Endothelial cell of hepatic sinusoid (primary cell): Measurements from ENCODE around the gene SRXN1.

Source experiments
- in situ Hi-C: cut with HindIII; loops from 2 replicates; pipeline ENCODE4 v1.10.0; 2017; ENCODE audit warnings: low sequenced_read_pairs

The SRXN1 gene

DNA sequence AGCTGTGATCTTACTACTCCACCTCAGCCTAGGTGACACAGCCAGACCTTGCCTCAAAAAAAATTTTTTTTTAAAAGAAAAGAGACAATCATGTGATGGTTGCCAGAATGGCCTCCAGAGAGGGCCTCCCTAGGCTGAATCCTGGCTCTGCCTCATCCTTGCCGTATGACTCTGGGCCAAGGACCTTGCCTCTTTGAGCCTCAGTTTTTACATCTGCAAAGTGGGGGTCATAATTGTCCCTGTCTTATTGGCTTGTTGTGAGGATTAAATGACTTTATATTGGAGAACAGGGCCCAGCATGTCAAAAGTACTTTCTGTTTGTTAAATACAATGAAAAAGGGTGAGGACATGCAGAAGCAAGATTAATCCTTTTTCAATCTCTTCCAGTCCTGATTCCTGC is 14.4 kb downstream of the SRXN1 start:
- in situ Hi-C loops, result no loop called here

DNA sequence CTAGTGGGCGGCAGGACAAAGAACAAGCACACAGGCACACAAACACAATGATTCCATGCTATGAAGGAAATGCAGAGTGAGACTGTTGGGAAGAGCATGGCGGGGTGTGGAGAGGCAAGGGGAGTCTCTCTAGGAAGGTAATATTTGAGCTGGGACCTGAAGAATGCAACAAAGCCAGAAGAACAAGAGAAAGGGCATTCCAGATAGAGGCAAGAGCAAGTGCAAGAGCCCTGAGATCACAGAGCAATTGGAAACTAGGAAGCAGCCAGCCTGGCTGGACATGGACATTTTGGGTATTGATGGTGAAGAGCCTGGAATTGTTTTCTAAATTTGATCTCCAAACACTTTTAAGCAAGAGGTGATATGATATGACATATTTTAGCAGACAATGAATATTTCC is 15.4 kb downstream of the SRXN1 start:
- in situ Hi-C loops, result no loop called here

DNA sequence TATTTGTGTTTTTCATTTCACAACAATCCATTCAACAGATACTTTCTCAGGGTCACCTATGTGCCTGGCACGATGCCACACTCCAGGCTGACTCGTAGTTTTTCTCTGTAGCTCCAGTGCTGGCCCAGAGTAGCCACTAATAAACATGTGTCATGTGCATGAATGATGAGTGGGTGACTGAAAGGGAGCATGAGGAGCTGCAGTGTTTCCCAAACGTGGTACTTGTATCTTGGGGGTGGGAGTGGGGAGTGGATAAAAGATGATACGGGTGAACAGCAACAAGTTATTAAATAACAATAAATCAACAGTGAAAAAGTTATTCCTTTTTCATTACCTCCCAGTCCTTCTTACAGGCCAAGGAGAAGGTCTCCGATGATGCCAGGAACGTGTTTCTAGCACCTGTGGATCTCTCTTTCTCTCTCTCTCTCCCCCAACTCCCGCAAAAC is 17.1 kb downstream of the SRXN1 start:
- in situ Hi-C loops, result no loop called here

DNA sequence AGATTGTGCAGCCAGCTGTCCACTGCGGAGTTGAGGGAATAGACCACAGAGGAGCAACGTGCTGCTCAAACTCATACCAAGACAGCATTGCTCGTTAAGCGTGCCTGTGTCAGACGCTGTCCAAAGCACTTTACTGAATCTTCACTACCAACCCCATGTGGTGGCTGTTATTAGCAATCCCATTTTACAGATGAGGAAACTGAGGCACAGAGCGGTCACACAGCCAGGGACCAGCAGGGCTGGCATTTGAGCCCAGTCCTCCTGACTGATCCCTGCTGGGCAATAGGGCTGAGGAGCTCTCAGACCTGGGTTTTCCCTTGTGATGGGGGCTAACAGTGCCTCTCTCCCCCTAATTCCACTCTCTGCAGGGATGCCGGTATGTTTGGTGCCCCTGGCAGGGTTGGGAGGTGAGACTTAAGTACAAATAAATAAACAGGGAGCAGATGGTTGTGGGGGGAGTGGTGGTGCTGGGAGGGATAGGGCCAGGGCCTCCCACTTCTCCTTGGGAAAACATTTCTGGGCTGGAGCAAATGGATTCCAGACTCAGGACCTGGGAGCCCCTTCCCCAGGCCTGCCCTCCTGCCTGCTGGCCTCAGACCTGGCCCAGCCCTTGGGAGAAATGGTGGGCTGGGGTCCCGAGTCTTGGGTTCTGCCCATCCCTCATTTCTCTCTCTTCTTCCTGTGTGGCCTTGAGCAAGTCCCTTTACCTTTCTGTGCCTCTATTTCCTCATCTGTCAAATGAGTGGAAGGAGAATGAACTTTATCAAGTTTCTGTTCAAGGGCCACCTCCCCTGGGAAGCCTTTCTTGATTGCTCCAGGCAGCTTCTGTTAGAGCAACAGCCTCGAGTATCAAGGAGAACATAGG is 17.7 kb downstream of the SRXN1 start:
- in situ Hi-C loops, result no loop called here

DNA sequence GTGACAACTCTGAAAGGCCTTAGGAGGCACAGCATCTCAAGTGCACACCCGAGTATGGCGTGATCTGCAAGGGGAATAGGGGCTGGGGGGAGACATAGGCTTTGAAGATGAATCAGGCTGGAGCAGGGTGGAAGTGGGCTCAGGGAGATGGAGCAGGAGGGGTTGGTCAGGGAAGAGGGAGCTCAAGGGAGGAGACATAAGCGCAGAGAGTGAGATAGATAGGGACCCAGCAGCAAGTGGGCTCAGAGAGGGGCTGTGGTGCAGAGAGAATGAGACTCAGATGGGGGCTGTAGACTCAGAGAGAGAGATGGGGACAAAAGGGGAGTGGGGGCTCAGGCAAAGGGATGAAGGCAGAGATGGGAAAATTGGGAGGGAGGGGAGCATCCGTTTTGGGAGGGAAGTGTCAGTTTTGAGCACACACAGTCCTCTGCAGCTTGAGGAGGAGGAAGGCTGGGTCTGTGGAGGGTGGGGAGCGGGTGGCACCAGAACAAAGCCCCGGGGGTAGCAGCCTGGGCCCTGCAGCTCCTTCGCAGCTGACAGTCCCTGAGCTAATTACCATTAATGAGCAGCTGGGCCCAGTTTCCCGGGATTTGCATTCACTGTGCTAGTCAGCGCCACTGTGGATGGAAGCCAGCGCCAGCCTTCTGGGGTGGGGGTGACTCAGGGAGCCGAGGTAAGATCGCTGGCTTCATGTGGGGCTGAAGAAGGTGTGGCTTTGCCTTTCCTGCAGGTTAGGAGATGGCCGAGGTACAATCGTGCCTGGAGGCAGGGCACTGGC is 18.7 kb downstream of the SRXN1 start:
- in situ Hi-C loops, result no loop called here

DNA sequence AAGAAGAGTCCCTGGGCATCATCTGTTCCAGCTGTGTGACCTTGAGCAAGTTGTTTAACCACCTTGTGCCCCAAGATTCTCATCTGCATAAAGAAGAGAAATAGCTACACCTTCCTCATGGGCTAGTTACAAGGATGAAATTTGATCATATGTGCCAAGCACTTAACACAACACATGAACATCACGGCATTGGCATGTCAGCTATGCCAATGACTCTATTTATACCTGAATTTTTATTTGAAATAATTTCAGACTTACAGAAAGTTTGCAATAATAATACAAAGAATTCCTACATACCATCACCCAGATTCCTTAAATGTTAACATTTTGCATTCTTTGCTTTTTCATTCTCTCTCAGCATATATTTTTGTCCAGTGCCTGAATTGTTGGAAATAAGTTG is 21.9 kb downstream of the SRXN1 start:
- in situ Hi-C loops, result no loop called here

DNA sequence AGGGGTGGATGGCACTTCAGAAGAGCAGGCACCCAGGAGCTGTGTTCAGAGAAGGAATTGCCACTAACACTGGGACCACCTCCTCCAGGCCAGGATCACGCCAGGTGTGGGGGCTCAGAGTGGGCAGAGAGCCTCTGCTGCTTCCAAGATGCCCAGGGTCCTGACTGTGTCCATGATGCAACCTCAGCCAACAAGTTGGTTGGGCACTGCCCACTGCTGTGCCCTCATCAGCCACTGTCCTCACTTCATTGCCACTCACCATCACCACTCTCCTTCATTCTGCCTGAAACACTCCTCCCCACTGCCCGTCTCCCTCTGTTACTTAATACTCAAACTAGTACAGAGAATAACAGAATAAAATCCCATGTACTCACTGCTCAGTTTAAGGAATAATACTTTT is 26.4 kb downstream of the SRXN1 start:
- in situ Hi-C loops, result no loop called here

DNA sequence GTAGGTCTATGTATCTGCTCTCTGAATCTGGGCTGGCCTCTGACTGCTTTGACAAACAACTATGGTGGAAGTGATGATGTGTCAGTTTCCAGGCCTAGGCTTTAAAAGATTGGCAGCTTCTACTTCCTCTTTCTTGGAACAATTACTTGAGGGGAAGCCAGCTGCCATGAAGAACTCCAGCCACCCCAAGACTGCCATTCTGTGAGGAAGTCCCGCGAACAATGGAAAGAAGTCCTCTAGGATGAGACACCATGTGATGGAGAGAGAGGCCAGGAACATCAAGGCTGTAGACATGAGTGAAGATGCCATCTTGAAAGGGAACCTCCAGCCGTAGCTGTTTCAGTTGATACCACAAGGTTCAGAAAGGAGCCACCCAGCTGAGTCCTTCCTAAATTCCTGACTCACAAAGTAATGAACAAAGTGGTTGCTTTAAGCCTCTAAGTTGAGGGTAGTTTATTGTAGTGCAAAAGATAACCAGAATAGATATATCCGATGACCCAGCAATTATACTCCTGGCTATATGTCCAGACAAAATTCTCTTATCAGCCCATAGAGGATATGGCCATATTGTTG is 27.6 kb downstream of the SRXN1 start:
- in situ Hi-C loops, result no loop called here

DNA sequence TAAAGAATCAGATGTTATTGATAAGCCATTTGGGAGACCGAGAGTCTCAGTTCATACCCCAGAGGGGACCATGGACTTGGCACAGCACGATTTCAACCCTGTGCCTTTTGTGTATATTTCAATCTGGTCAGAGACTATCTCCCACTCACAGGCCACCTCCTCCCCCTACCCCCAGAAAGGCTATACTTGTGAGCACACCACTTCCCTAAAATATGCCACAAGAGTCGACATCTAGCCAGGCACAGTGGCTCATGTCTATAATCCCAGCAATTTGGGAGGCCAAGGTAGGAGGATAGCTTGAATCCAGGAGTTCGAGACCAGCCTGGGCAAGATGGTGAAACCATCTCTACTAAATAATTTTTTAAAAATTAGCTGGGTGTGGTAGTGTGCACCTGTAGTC is 29.3 kb downstream of the SRXN1 start:
- in situ Hi-C loops, result no loop called here

DNA sequence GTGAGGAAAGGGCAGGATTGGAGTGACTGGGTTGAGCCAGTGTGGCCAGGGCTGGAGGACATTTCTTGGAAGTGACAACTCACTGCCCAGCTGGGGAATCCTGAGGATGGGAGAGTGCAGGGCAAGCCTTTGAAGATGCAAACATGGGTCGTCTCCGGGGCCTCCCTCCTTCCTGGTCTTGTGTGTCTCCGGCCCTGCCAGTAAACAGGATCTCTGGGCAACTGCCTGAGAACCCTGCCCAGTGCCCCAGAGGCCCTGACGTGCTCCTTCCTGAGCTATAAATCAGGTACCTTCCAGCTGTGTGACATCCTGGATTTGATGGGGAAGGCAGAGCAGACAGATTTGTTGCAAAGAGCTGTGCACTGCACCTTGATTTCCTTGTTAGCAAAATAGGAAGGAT is 30.0 kb downstream of the SRXN1 start:
- in situ Hi-C loops, result no loop called here

DNA sequence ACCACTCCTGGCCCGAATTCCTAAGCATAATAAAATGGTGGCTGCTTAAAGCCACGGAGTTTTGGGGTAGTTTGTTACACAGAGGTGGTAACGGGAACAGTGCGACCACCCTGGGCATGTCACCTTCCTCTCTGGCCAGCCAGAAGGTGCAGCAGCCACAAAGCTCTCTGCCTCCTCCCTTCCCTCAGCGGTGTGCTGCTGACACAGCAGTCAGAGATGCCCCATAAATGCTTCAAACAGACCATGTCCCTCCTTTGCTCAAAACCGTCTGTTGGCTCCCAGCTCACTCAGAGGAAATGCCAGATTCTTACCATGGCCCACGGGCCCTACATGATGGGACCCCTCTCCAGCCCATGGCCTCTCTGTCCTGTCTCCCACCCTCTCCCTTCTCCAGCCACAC is 30.8 kb downstream of the SRXN1 start:
- in situ Hi-C loops, result no loop called here

DNA sequence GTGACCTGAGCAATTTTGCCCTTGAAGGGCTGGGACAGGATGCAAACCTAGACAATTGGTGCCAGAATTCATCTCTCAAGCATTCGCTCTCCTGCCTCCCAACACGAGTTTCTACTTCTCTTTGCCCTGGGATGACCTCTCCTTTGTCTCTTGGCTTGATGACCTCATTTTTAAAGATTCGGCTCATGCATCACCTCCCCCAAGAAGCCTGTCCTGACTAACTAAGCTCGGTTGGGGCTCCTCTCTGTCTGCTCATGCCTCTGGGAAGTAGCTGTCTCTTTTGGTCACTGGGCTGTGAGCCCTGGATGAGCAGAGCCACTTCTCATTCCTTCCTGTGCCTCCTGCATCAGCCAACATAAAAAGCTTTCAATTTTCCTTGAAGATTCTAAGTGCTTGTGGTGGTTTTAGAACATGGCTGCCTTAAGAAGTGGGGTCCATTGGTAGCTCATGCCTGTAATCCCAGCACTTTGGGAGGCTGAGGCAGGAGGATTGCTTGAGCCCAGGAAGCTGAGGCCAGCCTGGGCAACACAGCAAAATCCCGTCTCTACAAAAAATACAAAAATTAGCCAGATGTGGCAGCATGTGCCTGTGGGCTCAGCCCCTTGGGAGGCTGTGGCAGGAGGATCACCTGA is 31.8 kb downstream of the SRXN1 start:
- in situ Hi-C loops, result no loop called here

DNA sequence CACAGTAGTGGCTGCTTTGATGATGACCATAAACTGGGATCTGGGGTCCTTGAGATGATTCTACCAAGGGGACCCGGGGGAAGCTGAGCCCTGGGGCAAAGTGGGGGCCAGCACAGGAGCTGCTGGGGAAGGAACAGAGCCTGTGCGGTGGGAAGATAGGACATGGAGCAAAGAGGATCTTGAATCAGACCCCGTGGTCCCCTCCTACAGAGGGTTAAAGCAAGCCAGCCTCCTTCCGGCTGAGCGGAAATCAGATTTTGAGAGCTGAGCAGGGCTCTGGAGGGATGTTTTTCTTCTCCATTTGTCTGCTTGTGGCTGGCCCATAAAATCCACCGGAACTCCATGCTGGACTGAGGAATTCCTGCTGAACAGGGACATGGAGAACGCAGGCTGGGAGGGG is 32.8 kb downstream of the SRXN1 start:
- in situ Hi-C loops, result no loop called here

DNA sequence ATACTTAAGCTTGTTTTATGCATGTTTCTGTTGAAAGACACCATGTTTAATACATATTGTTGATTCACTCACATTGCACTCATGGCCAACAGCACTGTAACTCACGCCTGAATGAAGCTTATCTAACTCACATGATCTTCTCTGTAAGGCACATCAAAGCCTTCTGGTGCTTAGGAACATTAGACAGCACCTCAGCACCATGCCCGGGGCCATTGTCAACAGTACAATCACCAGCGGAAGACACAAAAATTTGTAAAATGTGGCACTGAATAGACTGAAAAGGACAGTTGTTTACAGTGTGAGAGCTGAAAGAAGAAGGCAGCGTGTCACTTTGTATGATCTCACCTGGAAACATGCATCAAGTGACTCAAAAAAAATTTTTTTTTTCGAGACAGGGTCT is 34.0 kb downstream of the SRXN1 start:
- in situ Hi-C loops, result loop anchor here (5.0 kb wide), 1 partner anchor 103 kb away; no protein-coding TSS in a partner anchor

DNA sequence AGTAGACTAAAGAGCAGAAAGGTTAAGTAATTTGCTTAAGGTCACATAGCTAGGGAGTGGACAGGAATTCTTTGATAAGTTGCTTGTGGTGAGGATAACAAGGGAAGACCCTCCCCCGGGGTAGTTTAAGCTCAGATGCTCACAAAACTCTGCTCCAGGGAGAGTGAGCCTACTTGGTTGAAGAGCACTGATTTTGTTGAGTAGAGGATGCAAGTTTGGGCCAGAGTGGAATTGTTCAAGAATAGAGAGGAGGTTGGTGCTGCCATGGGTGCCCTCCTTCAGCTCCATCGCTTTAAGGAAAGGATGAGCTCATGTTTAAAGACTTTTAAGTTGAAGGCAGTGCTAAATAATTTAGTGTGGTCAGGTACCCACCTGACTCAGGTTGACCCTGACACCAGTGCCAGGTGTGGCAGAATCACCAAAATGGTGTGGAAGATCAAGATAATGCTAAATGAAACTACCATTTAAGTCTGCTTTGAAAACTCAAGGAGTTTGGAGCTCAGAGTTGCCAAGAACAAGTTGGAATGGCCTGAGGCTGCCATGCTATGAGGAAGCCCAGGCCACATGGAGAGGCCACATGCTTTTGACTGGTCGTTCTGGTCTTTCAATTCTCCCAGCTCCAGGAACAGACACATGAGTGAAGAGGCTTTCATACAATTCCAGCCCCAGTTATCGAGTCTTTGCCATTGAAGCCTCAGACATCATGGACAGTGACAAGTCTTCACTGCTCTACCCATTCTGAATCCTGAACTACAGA is 34.9 kb downstream of the SRXN1 start:
- in situ Hi-C loops, result loop anchor here (5.0 kb wide), 1 partner anchor 104 kb away; no protein-coding TSS in a partner anchor

DNA sequence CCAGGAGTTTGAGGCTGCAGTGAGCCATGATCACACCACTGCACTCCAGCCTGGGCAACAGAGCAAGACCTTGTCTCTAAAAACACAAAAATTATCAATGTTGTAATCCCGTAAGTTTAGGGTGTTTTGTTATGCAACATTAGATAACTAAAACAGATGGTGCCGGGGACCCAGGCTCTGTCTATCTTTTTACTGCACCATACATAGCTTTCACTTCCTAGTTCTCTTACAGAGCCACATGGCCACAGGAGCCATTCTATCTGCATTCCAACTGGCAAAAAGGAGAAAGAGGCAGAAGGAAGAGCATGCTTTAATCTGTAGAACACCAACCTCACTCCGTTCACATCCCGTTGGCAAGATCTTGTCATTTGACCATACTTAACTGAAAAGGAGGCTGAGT is 37.5 kb downstream of the SRXN1 start:
- in situ Hi-C loops, result loop anchor here (5.0 kb wide), 1 partner anchor 107 kb away; no protein-coding TSS in a partner anchor

DNA sequence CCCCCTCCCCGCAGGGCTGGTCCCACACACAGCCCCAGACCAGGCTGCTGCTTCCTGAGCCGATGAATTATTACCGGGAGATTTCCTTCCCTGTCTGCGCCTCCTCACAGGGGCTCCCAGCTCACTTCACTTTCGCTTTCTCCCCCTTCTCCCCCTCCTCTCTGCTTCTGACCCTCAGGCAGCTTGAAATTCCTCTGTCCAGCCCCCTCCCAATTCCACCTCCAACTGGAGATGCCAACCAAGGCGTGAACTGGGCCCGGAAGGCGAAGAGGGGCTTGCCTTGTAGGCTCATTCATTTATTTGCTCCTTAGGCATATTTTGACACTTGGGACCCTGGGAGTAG is 41.2 kb downstream of the SRXN1 start:
- in situ Hi-C loops, result no loop called here

DNA sequence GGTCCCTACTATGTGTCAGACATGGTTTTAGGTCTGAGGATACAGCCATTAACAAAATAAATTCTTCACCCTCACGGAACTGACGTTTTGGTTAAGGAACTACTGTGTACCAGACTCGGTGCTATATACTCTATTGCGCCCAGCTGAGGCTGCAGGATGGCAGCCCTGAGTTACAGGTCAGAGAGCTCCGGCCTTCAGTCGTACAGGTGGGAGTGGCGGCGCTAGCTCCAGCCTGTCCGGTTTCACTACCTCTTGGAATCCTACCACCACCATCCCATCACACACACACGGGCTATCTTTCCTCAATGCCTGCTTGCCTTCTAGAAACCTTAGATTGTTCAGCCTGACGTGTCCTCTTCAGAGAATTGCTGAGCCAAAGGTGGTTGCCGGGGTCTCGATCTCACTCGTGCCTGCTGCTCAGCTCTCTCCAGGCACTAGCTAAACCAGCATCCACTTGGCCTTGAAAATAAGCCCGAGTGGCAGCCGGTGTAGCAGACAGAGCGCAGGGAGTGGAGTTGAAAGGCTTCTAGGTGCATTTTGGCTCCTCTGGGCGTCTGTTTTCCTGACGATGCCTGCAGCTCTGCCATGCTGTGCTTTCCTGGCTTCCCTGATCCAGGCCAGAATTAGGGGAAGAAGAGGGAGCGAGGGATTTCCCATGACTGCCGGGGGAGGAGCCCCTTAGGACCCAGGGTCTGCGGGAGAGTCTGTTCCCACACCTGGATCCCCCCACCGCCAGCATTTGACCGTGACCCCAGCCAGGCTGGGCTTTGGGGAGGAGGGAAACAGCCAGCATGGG is 41.8 kb downstream of the SRXN1 start:
- in situ Hi-C loops, result no loop called here

DNA sequence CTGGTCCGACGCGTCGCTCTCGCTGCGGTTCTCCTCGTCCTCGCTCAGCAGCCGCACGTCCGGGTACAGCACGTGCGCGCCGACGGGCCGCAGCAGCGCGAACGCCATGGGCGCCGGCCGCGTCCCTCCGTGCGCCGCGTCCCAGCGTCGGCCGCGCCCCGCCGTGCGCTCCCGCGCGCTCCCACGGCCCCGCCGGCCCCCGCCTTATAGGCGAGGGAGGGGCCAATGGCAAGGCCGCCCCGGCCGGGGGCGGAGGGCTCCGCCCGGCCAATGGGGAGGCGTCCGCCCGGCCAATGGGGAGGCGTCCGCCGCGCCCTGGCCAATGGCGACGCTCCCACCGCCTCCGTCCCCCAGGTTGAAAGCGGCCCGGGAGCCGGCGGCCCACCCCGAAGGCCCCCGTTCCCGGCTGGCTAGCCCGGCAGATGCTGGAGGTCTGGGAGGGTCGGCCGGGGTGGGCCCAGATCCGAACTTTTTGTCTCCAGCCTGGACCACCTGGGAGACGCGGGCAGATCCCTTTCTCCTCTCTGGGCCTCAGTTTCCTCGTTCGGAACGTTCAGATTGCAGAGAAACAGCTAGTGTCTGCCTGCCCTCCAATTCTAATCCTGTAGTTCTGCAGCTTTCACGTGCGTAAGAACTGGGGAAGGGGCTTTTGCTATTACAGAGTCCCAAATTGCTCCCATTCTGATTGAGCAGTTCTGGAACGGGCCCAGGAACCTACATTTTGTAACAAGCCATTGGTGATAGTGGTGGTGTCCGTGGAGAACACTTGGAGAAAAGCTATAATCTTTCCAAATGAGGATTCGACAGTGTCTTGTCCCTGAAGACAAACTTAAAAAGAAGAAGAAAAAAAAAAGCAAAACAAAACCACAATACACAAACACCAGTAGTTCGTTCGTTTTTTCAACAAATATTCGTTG is 42.6 kb downstream of the SRXN1 start, which contains the start of gene TCF15:
TSS of gene TCF15 (minus strand) at position 180 of the 917 bp plus-strand sequence. CDS start at position 108, 72 bp downstream.
- in situ Hi-C loops, result no loop called here
